GM21515 (cell line): ENCODE measurements around the gene TCF19.
"Not testable (repeated sequence)": the region's sequence is repeated elsewhere in the genome, so short reads cannot be mapped to it uniquely, and the experiment has no call there.

ENCODE experiments used
- ATAC-seq: cut with Tn5 transposase; IDR thresholded peaks from one replicate; pipeline ENCODE4 v1.9.1; 2021; ENCODE audit not compliant: unreplicated experiment

The TCF19 gene

GRCh38 chr6:31161216-31162126, 3.1 kb downstream of the TCF19 start:
- no peak for ATAC-seq

DNA sequence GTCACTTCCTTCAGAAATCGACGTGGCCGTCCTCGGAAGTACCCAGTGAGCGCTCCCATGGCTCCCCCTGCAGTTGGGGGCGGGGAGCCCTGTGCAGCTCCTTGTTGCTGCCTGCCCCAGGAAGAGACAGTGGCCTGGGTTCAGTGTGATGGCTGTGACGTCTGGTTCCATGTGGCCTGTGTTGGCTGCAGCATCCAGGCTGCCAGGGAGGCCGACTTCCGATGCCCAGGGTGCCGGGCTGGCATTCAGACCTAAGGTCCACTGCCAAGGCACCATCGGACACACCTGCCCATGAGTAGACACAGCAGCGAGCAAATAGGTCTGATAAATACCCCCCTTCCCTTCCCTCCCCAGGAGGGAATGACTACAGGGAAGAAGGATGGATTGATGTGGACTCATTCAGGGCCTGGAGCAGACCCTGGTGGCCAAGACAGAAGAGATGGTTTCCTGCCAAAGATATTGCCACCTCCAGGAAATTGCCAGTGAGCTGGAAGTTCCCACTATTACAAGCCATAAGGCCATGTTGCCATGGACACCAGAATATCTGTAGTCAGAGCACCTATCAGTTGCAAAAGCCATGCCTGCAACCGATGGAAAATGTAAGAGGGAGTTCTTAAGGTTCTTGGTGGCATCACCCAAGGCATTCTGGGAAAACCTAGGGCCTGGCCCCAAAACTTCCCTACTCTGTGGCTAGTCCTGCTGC, 4.2 kb downstream of the TCF19 start:
- ATAC-seq = no peak

DNA sequence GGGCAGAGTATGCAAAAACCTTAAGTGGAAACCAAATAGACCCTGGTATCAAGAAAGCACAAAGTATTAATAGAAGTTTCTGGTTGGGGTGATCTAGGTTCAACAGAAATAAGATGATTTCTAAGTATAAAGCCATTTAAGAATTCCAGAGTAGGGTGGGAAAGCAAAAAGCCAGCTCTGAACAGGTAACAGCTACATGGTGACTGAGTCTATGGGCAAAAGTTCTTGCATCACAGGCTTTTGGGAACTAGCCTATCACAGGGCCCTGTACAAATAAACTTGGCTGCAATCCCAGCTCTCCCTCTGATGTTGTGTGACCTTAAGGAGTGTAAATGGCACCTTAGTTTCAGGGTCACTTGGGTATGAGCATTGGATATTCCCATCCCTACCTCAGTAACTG, 5.5 kb downstream of the TCF19 start:
- ATAC-seq = no peak

DNA sequence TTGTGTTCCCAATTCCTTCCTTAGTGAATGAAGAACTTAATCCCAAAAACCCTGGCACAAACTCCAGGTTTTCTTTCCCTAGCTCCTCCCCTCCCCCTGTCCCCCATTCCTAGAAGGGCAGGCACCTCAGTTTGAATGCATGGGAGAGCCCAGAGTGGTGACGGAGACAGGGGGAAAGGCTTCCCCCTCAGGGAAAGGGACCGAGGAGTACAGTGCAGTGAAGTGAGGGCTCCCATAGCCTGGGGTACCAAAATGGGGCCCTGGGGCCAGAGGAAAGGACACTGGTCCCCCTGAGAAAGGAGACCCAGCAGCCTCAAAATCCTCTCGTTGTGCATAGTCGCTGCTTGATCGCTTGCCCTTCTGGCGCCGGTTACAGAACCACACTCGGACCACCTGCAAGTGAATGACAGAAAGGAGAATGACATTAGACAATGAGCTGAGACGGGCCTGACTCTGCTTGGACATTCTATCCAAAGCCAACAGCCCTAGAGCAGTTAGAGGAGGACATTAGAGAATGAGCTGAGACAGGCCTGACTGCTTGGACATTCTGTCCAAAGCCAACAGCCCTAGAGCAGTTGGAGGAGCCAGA, 6.2 kb downstream of the TCF19 start:
- not testable (repeated sequence) for ATAC-seq

DNA sequence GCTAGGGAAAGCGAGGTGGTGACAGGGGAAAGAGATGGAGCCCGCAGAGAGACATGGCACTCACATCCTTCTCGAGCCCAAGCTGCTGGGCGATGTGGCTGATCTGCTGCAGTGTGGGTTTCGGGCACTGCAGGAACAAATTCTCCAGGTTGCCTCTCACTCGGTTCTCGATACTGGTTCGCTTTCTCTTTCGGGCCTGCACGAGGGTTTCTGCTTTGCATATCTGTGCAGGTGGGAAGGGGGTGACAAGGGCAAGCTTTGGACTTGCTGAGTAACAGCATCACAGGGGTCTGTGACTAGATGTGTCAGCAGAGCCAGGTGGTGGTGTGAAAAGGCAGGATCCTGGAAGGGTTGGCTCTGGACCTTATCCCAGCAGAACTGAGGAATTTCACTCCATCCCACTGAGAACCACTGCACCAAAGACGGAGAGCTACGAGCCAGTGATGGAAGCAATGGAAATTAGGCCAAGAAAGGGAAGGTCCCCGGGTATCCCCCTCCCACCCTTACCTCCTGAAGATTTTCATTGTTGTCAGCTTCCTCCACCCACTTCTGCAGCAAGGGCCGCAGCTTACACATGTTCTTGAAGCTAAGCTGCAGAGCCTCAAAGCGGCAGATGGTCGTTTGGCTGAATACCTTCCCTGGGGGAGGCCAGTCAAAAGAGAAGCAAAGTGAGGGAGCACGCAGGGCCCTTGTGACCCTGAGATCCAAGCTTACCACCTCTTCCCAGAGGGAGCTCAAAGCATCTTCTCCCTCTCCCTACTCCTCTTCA, 6.9 kb downstream of the TCF19 start:
- peak; percentile 61 for ATAC-seq

- ATAC-seq = no peak
Measured at GRCh38 chr6:31165986-31166385, 7.6 kb downstream of the TCF19 start.

DNA sequence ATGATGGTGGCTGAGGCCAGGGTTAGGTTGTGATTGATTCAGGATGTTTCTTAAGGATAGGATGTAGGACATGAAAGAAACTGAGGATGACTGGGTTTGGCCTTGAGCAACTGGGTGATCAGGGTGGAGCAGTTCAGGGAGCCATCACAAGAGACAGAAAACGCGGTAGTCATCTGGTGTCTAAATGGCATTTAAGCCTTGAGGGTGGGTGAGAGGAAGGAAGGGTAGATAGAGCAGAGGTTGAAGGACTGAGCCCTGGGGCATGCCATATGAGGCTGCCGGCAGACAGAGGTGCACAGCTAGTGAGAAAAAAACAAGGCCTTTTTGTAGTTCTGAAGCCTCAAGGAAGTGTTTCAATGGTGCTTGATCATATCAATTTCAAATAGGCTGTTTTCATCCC, 10.2 kb downstream of the TCF19 start:
- no peak for ATAC-seq

DNA sequence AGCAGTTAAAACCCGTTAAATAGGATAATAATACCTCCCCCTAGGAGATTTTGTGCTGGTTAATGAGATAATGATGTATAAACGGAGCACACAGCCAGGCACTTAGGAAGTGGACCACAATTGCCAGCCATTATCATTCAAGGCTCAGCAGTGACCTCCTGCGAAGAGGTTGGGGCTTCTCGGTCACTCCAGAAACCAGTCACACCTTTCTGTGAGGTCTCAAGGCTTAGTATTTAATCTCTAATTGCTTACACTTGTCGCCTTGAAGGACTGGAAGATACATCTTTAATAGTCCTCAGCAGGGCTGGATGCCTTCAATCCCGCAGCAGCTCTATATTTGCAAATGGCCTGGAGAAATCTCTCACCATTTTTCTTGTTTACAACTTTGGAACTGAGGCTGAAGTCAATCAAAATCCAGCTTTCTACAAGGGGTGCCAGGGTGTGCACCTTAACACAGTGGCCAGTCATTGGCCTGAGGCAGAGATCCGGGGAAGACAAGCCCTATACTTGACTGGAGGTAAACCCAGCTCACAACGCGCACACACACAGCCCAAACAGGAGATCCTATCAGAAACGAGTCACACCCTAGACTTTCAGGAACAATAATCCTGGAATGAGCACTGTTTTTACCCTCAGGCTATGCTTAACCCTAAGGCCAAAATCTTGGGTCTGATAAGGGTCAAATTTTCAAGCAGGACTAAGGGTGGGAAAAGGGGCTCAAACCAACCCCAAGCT, 10.9 kb downstream of the TCF19 start:
- no peak for ATAC-seq

DNA sequence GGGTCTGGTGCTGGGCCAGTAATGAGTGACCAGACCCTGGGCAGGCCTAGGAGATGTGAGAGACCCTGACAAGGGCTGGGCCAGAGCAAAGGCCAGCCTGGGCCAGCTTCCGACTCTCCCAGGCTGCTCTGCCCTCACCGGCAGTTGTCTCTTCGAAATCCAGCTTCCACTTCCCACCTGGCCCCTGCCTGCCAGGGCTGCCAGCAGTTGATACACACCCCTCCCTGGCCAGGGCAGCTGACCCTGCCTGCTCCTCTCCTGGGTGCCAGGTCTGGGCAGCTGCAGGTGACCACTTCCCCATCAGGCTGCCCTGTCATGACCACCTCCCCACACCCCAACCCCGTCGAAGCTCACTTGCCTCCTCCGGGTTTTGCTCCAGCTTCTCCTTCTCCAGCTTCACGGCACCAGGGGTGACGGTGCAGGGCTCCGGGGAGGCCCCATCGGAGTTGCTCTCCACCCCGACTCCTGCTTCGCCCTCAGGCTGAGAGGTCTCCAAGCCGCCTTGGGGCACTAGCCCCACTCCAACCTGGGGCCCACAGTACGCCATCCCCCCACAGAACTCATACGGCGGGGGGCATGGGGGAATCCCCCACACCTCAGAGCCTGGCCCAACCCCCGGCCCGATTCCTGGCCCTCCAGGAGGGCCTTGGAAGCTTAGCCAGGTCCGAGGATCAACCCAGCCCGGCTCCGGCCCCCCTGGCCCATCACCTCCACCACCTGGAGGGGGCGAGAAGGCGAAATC, 11.6 kb downstream of the TCF19 start:
- not testable (repeated sequence) for ATAC-seq

- ATAC-seq = no peak
Measured at GRCh38 chr6:31170600-31170881, 12.2 kb downstream of the TCF19 start, which contains the start of gene POU5F1. Gene POU5F1 (minus strand): TSS chr6:31170682. CDS start chr6:31170620, 62 bp downstream.

DNA sequence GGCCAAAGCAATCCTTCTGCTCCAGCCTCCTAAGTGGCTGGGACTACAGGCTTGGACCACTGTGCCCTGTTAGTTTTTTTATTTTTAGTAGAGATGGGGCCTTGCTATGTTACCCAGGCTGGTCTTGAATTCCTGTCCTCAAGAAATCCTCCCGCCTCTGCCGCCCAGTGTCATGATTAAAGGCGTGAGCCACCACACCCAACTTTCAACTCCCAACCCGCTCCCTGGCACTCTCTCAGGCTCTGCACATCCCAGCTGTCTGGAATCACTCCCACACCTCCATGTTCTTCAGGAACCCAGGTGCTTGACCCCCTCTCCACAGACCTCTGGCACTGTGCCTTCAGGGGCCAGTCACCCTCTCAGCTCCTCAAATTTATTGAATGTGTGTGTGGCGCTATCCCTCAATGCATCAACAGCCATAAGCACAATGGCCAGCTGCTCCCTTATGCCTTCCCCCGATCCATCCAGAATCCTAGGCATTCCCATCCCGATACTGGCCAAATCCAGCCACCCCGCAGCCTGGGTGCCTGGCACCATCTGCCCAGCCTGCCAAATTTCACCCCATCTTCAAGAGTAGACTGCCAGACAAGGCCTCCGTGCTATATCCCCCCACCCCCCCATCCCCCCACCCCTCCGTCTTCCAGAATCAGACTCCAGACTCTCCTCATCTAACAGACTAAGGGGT, 12.7 kb downstream of the TCF19 start:
- ATAC-seq = no peak

GRCh38 chr6:31171931-31172905, 13.8 kb downstream of the TCF19 start:
- ATAC-seq = no peak

DNA sequence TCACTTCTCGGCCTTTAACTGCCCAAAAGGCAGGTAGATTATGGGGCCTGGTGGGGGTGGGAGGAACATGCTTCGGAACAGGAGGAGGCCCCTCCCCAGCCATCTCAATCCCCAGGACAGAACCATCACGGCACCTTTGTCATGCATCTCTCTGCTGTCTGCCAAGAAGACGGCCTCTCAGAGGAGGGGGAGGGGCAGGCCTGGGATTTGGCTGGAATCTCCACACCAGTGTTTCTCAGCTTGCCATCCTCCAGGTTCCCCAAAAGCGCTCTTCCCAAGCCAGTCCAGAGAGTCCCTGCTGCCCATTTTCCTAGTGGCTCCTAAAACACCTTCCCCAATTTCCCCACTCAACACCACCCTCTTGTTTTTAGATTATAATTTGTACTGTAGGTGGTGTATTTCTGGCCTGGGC, 14.6 kb downstream of the TCF19 start:
- ATAC-seq = no peak

DNA sequence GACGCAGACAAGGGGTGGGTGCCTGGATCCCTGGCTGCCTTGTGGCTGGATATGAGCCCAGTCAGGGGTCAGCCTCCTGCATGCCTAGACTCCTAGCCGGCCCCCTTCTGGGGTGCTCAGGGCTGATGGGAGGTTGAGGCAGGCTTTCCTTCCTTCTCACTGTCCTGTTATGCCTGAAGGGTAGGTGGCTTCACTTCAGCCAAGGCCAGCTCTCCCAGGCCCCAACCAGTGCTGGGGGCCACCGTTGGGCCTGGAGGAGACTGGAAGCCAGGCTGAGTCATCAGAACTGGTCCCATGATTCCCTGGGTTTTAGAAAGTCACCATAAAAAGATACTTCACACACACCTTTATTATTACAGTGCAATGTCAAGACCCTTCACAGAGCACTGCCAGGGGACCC, 15.0 kb downstream of the TCF19 start:
- ATAC-seq = no peak

GRCh38 chr6:31174378-31174777, 16.0 kb downstream of the TCF19 start:
- no peak for ATAC-seq

GRCh38 chr6:31175971-31176370, 17.6 kb downstream of the TCF19 start:
- ATAC-seq = no peak

GRCh38 chr6:31178143-31179041, 20.0 kb downstream of the TCF19 start:
- no peak for ATAC-seq
